HUES64 (cell line): ENCODE results near the gene FOXN3.
"Not testable (repeated sequence)": the region's sequence is repeated elsewhere in the genome, so short reads cannot be mapped to it uniquely, and the experiment has no call there.

Source experiments
- H3K27ac ChIP-seq: 2 replicates; pipeline ENCODE4 v1.7.0; 2013; ENCODE audit warnings: low read depth, low read length, inconsistent platforms
- H3K27me3 ChIP-seq: 2 replicates; pipeline ENCODE4 v1.6.1; 2013; ENCODE audit warnings: mild to moderate bottlenecking, low read length; ENCODE audit not compliant: insufficient read depth
- H3K36me3 ChIP-seq: 2 replicates; pipeline ENCODE4 v1.6.1; 2013; ENCODE audit warnings: mild to moderate bottlenecking, low read length; ENCODE audit not compliant: insufficient read depth
- H3K4me1 ChIP-seq: 2 replicates; pipeline ENCODE4 v1.6.1; 2013; ENCODE audit warnings: mild to moderate bottlenecking, low read length, moderate library complexity; ENCODE audit not compliant: insufficient read depth
- H3K4me3 ChIP-seq: 2 replicates; pipeline ENCODE4 v1.5.1; 2013; ENCODE audit warnings: mild to moderate bottlenecking, low read length, moderate library complexity
- H3K9ac ChIP-seq: 2 replicates; pipeline ENCODE4 v1.6.1; 2013; ENCODE audit warnings: mild to moderate bottlenecking, low read depth, low read length
- H3K9me3 ChIP-seq: 2 replicates; pipeline ENCODE4 v1.6.1; 2013; ENCODE audit warnings: low read depth, low read length; ENCODE audit not compliant: insufficient read depth
- WGBS: fragments of 150-250, 120-280 bp; methylation state at CpG from one replicate; pipeline ENCODE4 v1.1.7; 2013; ENCODE audit warnings: missing lambda C conversion rate; 5-methylcytosine and 5-hydroxymethylcytosine counted together

Gene FOXN3

DNA sequence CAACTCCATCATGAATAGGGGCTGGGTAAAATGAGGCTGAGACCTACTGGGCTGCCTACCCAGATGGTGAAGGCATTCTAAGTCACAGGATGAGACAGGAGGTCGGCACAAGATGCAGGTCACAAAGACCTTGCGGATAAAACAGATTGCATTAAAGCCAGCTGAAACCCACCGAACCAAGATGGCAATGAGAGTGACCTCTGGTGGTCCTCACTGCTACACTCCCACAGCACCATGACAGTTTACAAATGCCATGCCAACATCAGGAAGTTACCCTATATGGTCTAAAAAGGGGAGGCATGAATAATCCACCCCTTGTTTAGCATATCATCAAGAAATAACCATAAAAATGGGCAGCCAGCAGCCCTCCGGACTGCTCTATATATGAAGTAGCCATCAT lies 122.6 kb downstream of the FOXN3 start:
- not testable (repeated sequence) for H3K4me3 ChIP-seq, H3K36me3 ChIP-seq, H3K27me3 ChIP-seq, H3K9me3 ChIP-seq
- peak overlapping the region; percentile 39; the same call in 1 of the 2 replicates for H3K9ac ChIP-seq
- H3K4me1 ChIP-seq, result peaks cover 48% of the 10 kb centered on the region
- peak overlapping the region; percentile 90 for H3K27ac ChIP-seq
- 73% methylated on average over 4 of the region's 4 CpGs for WGBS

DNA sequence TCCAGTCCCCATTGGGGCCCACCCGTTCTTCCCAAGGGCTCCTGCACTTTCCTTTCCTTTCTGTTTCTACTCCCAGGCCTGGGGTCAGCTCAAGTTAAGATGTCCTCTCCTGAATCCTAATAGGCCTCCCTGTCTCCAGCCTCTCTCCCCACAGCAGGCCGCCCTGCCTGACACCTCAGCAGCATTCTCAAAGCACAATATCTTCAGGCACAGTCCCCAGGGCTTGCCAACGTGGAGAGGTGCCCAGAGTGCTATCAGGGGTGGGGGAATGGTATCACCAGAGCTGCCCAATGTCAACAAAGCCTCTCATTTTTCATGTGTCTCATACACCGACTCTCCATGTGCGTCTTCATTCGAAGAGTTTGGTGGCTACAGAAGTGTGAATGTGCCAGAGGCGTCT lies 123.0 kb downstream of the FOXN3 start:
- WGBS, result 60% methylated on average over 7 of the region's 7 CpGs
- Histone ChIP-seq H3K9ac (peak overlapping the region; percentile 39), H3K4me1 (peaks cover 48% of the 10 kb centered on the region), H3K36me3 (peaks cover 8% of the 10 kb centered on the region), H3K27ac (peak overlapping the region; percentile 90), H3K9me3 (no peaks in the 10 kb centered on the region), H3K4me3 (no peak overlapping the region), H3K27me3 (no peaks in the 10 kb centered on the region)

DNA sequence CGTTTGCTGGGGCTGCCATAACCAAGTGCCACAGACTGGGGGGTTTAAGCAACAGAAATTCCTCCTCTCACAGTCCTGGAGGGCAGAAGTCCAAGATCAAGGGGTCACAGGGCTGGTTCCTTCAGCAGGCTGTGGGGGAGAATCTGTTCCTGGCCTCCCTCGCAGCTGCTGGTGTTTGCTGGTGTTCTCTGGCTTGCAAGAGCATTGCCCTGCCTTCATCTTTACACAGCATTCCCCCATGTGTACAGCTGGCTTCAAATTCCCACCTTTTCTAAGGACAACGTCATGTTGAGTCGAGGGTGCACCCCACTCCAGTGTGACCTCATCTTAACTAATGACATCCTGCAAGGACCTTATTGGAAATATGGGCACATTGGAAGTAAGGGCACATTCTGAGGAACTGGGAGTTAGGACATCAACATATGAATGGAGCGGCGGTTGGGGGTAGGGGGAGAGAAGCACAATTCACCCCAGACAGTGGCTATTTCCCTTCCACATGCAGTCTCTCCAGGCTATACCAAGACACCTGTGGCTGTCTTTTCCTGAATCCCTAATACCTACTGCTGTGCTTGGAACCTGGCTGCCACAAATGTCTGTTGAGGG lies 123.6 kb downstream of the FOXN3 start:
- Histone ChIP-seq H3K36me3 (peaks cover 8% of the 10 kb centered on the region), H3K27ac (peak overlapping the region; percentile 90), H3K4me3 (no peak overlapping the region), H3K4me1 (peaks cover 48% of the 10 kb centered on the region), H3K27me3 (no peaks in the 10 kb centered on the region), H3K9me3 (no peaks in the 10 kb centered on the region), H3K9ac (peak overlapping the region; percentile 48)
- WGBS, result 31% methylated on average over 6 of the region's 6 CpGs

DNA sequence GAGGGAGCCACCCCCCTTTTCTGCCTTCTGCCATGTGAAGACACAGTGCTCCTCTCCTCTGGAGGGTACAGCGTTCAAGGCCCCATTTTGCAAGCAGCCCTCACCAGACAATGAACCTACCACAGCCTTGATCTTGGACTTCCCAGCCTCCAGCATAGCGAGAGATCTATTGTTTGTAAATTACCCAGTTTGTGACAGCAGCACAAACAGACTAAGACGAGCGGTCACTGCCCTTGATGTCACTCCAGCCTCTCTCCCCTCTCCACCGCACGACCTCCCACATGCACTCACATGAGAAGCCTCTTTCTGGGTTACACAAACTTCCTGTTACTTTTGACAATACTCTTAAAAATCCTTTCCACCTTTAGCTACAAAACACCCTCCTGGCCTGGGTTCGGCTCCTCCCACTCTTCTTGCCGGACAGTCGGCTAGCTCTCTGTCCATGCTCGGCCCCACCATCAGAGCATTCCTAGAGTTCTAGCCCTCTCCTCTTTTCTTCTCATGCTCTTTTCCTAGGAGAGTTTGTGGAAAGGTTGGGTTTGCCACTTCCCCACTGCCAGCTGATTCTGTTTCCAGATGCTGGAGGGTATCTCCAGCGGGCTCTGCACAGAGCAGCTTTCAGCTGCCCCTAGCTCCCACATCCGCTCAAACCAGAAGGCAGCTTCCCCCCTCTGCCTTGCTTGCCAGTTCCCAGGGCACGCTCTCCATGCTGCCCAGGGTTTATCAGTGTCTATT lies 124.3 kb downstream of the FOXN3 start:
- no peaks in the 10 kb centered on the region for H3K9me3 ChIP-seq
- peaks cover 48% of the 10 kb centered on the region for H3K4me1 ChIP-seq
- peak overlapping the region; percentile 48 for H3K9ac ChIP-seq
- H3K27ac ChIP-seq, result peak overlapping the region; percentile 90
- H3K4me3 ChIP-seq, result no peak overlapping the region
- 78% methylated on average over 13 of the region's 13 CpGs for WGBS
- peaks cover 8% of the 10 kb centered on the region for H3K36me3 ChIP-seq
- H3K27me3 ChIP-seq, result no peaks in the 10 kb centered on the region

DNA sequence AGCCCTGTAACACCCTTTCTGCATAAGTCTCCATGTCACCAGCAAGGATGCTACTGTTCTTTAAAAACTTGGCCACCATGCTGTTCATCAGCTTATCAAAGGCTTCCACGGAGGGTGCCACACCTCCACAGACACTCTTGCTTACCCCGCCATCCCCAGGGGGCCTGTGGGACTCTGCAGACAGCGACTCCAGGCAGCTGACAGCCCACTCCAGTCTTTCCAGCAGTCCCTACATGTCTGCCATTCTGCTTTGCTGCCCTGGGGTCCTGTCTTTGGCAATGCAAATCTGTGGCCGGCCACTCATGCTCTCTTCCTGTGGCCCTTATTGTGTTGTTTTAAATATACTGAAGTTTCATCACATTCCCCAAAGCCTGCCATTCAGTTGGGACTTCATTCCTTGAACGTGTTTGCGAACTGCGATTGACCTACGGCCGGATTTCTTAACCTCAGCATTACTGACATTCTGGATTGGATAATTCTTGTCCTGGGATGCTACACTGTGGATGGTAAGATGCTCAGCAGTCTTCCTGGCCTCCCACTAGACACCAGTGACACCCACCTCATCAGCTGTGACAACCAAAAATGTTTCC lies 125.6 kb downstream of the FOXN3 start:
- peaks cover 8% of the 10 kb centered on the region for H3K36me3 ChIP-seq
- H3K4me3 ChIP-seq, result no peak overlapping the region
- 59% methylated on average over 9 of the region's 9 CpGs for WGBS
- H3K9me3 ChIP-seq, result no peaks in the 10 kb centered on the region
- no peak overlapping the region for H3K9ac ChIP-seq
- H3K27me3 ChIP-seq, result no peaks in the 10 kb centered on the region
- peak overlapping the region; percentile 51; the same call in 1 of the 2 replicates for H3K27ac ChIP-seq
- peaks cover 53% of the 10 kb centered on the region for H3K4me1 ChIP-seq

DNA sequence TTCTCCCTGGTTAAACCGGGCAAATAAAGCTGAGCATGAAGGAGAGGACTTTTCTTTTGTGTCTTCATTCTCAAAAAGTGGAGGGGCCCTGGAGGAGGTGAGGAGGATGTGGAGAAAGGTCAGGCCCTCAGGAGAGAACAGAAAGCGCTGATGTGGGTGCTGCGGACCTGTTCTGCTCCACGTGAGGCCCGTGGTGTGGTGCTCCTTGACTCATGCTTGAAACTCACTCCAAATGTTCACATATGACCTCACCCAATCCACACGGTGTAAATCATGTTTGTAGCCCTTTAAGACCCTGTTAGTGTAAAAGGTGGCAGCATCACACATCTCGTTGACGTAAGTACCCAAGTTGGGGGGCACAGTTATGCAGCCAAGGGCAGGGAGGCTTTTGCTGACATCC lies 126.2 kb downstream of the FOXN3 start:
- 92% methylated on average over 8 of the region's 8 CpGs for WGBS
- H3K4me1 ChIP-seq, result peaks cover 53% of the 10 kb centered on the region
- no peak overlapping the region for H3K27ac ChIP-seq
- no peaks in the 10 kb centered on the region for H3K27me3 ChIP-seq
- H3K4me3 ChIP-seq, result no peak overlapping the region
- peaks cover 8% of the 10 kb centered on the region for H3K36me3 ChIP-seq
- H3K9ac ChIP-seq, result no peak overlapping the region
- no peaks in the 10 kb centered on the region for H3K9me3 ChIP-seq

DNA sequence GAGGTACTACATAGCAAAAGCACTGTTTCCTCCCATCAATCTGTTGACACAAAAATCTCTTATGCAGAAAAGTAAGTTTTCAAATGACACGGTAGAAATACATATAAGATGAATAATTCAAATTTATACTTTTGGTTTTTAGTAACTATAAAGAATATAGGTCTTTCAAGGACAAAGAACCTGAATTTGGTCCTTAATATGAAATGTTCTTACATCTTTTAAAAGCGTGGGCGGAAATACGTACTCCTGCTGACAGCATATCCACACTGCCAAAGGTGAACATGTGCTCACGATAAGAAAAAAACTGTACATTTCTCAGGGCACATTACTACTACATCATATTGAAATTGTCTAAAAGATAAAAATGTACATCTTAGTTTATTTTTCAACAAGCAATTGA lies 127.6 kb downstream of the FOXN3 start:
- no peaks in the 10 kb centered on the region for H3K9me3 ChIP-seq
- H3K4me3 ChIP-seq, result no peak overlapping the region
- no peaks in the 10 kb centered on the region for H3K27me3 ChIP-seq
- peaks cover 40% of the 10 kb centered on the region for H3K4me1 ChIP-seq
- H3K9ac ChIP-seq, result no peak overlapping the region
- H3K36me3 ChIP-seq, result peaks cover 8% of the 10 kb centered on the region
- no peak overlapping the region for H3K27ac ChIP-seq
- WGBS, result 75% methylated on average over 4 of the region's 5 CpGs

DNA sequence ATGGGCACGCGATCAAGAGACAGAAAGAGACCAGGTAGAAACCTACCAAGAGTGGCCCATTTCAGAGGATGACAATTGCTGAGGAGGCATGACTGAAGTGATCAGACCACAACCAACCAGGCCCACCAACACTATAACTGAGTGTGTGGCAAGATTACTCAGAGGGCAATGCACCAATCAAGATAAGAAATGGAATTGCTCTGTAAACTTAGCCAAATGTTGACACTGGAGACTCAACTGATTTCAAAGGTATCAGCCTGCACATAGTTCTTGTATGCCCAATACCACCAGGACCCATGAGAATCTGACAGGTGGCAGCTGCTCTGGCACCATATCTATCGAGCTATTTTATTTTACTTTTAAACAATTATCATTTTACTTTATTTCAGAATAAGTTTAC lies 128.9 kb downstream of the FOXN3 start:
- Histone ChIP-seq H3K36me3 (peaks cover 8% of the 10 kb centered on the region), H3K9me3 (no peaks in the 10 kb centered on the region), H3K9ac (no peak overlapping the region), H3K4me3 (no peak overlapping the region), H3K27me3 (no peaks in the 10 kb centered on the region), H3K4me1 (peaks cover 30% of the 10 kb centered on the region), H3K27ac (no peak overlapping the region)
- WGBS, result 93% methylated on average over 2 of the region's 3 CpGs

DNA sequence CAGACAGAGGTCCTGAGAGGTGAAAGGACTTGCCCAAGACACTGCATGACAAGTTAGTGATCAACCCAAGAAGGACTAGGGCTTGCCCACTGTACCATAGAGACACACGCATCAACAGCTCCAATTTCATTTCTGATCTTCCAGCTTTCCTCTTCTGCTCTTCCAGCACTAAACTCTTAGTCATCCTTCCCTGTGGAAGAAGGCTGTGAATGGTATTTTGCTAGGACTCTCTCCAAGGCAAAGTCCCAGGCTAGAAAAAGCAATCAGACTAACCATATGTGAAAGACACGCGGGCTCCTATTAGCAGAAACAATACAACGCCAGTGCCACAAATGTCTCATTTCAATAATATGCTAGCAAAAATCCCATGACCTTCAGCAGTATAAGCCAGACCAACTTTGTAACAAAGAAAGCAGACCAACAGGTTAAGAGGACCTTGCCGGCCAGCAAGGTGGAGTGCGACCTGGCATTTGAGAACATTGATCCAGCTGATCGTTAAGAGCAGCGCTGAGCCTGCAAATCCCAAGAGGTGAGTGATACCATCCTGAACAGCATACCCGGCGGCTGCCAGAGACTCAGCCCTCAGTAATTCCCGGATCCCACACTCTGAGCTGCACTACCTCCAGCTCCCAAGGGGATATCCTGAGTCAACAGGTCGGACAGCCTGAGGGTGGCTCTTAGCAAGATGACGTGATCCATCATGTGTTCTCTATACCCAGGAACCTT lies 132.5 kb downstream of the FOXN3 start:
- peaks cover 12% of the 10 kb centered on the region; the same call in 1 of the 2 replicates for H3K4me1 ChIP-seq
- peaks cover 12% of the 10 kb centered on the region; the same call in 1 of the 2 replicates for H3K36me3 ChIP-seq
- H3K27me3 ChIP-seq, result no peaks in the 10 kb centered on the region
- no peak overlapping the region for H3K4me3 ChIP-seq
- 88% methylated on average over 13 of the region's 13 CpGs for WGBS
- no peak overlapping the region for H3K9ac ChIP-seq
- H3K9me3 ChIP-seq, result no peaks in the 10 kb centered on the region
- no peak overlapping the region for H3K27ac ChIP-seq

DNA sequence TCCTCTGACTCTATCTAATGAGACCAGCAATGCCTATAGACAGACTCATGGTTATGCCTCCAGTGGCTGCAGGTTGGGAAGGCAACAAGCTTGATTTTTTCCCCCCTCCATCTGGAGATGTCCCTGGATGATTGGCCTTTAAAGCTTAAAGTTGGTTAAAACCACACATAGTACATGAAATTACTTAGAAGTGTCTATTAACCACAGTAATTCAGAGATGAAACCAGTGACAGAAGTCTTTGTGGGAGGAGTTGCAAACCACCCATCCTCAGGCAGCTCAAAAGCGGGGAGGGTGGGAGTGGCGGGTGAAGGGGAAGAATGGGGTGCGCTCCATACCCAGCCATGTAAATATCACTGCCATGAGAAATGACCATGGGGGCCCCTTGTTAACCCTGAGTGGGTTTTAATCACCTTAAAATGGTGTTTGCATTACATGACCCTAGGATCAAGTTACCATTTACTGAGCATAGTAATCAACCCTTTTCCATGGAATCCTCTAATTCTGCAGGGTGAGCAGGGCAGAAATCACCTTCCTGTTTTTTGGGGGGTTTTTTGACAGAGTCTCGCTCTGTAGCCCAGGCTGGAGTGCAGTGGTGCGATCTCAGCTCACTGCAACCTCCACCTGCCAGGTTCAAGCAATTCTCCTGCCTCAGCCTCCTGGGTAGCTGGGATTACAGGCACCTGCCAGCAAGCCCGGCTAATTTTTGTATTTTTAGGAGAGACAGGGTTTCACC lies 133.5 kb downstream of the FOXN3 start:
- H3K27me3 ChIP-seq, result no peaks in the 10 kb centered on the region
- no peak overlapping the region for H3K27ac ChIP-seq
- peaks cover 12% of the 10 kb centered on the region; the same call in 1 of the 2 replicates for H3K4me1 ChIP-seq
- 93% methylated on average over 4 of the region's 6 CpGs for WGBS
- no peak overlapping the region for H3K4me3 ChIP-seq
- peaks cover 12% of the 10 kb centered on the region; the same call in 1 of the 2 replicates for H3K36me3 ChIP-seq
- no peak overlapping the region for H3K9ac ChIP-seq
- H3K9me3 ChIP-seq, result no peaks in the 10 kb centered on the region
